HFF-Myc (cell line): Measurements from ENCODE around the gene C16orf74.
A peak's percentile ranks its signal among the peaks of the same experiment; 100 is the strongest.

Source experiments
- DNase-seq: peaks from one replicate; pipeline ENCODE4 v3.0.0-alpha.2; 2011; ENCODE audit warnings: low read depth; ENCODE audit errors: extremely low read depth
- H3K4me3 ChIP-seq: replicated peaks from 2 replicates; pipeline ENCODE4 v1.5.1; 2011; ENCODE audit warnings: low read depth, mild to moderate bottlenecking, control low read depth, low read length
- CTCF ChIP-seq: IDR thresholded peaks from 2 replicates; pipeline ENCODE4 v1.5.1; 2012; ENCODE audit warnings: mild to moderate bottlenecking, low read depth, low read length, control low read depth; ENCODE audit errors: missing control alignments

The C16orf74 gene

GRCh38 chr16:85751698-85752501 lies 1.0 kb upstream of the C16orf74 start:
- TF ChIP-seq CTCF: no peak
- H3K4me3 ChIP-seq: peak overlapping the region; percentile 28; the same call in 1 of the 2 replicates
- DNase-seq: no peak

GRCh38 chr16:85750146-85750826 lies 610 bp downstream of the C16orf74 start:
- DNase-seq: no peak
- no peak for TF ChIP-seq CTCF
- peak overlapping the region; percentile 61 for H3K4me3 ChIP-seq

- peak overlapping the region; percentile 61 for H3K4me3 ChIP-seq
- TF ChIP-seq CTCF: no peak
- no peak for DNase-seq
These were observed 1.1 kb downstream of the C16orf74 start for GRCh38 chr16:85749771-85750145.

- no peak overlapping the region for H3K4me3 ChIP-seq
- no peak for DNase-seq
- TF ChIP-seq CTCF: no peak
These were observed 4.3 kb downstream of the C16orf74 start for GRCh38 chr16:85746460-85747215.

GRCh38 chr16:85738923-85739715 lies 11.8 kb downstream of the C16orf74 start:
- no peak for DNase-seq
- TF ChIP-seq CTCF: no peak
- H3K4me3 ChIP-seq: no peak overlapping the region

GRCh38 chr16:85736921-85737320 lies 14.0 kb downstream of the C16orf74 start:
- no peak for DNase-seq
- H3K4me3 ChIP-seq: no peak overlapping the region
- TF ChIP-seq CTCF: no peak
